Osteoblast (primary cell): ENCODE results near the gene PAPSS1. TPM values are rescaled to one million over a fixed set of nuclear protein-coding genes. Genes with fewer than 3 reads are reported as not detected.
"Not testable (repeated sequence)": the region's sequence is repeated elsewhere in the genome, so short reads cannot be mapped to it uniquely, and the experiment has no call there.

Experiments
- DNase-seq: peaks from one replicate; pipeline ENCODE4 v3.0.0; 2011; ENCODE audit warnings: low spot score, mixed read lengths; ENCODE audit not compliant: insufficient read length; ENCODE audit errors: missing footprints
- H2AFZ ChIP-seq: 2 replicates; pipeline ENCODE4 v1.6.0; 2011; ENCODE audit warnings: mild to moderate bottlenecking, low read length
- H3K27ac ChIP-seq: 2 replicates; pipeline ENCODE4 v1.5.1; 2011; ENCODE audit warnings: mild to moderate bottlenecking, low read depth, low read length, moderate library complexity
- H3K27me3 ChIP-seq: 2 replicates; pipeline ENCODE4 v1.6.0; 2012; ENCODE audit warnings: mild to moderate bottlenecking, control low read depth, inconsistent platforms, low read length, moderate library complexity; ENCODE audit not compliant: insufficient read depth
- H3K36me3 ChIP-seq: 2 replicates; pipeline ENCODE4 v1.5.1; 2011; ENCODE audit warnings: mild to moderate bottlenecking, low read length, control low read depth, moderate library complexity; ENCODE audit not compliant: insufficient read depth
- H3K4me1 ChIP-seq: 2 replicates; pipeline ENCODE4 v1.5.1; 2011; ENCODE audit warnings: mild to moderate bottlenecking, low read length, control low read depth, moderate library complexity; ENCODE audit not compliant: insufficient read depth
- H3K4me2 ChIP-seq: 2 replicates; pipeline ENCODE4 v1.6.0; 2011; ENCODE audit warnings: mild to moderate bottlenecking, low read length; ENCODE audit not compliant: insufficient read depth
- H3K4me3 ChIP-seq: fragments of 200-600 bp; sonication (generic); 3 replicates; pipeline ENCODE4 v1.5.1; 2012; ENCODE audit warnings: mild to moderate bottlenecking, low read length, inconsistent platforms; ENCODE audit not compliant: insufficient read depth
- H3K79me2 ChIP-seq: 2 replicates; pipeline ENCODE4 v1.6.0; 2012; ENCODE audit warnings: mild to moderate bottlenecking, low read length, control low read depth, inconsistent platforms; ENCODE audit not compliant: insufficient read depth
- H3K9me3 ChIP-seq: 2 replicates; pipeline ENCODE4 v1.5.1; 2011; ENCODE audit warnings: low read depth, low read length, control low read depth
- H4K20me1 ChIP-seq: 2 replicates; pipeline ENCODE4 v1.6.0; 2012; ENCODE audit warnings: mild to moderate bottlenecking, low read length, control low read depth; ENCODE audit not compliant: insufficient read depth
- total RNA-seq: library from RNA; depleted of rRNA; stranded (reverse); fragments of >200 nt; gene quantifications from 2 replicates; pipeline ENCODE4 v1.2.3, GENCODE V29; 2012
- TF ChIP-seq, protein P1 (sequence below): IDR thresholded peaks from 2 replicates; pipeline ENCODE4 v1.5.1; 2011; ENCODE audit warnings: mild to moderate bottlenecking, low read depth, low read length, moderate library complexity; ENCODE audit errors: extremely low read depth

PAPSS1 gene
- total RNA-seq, 1 donor, result 123 TPM

DNA sequence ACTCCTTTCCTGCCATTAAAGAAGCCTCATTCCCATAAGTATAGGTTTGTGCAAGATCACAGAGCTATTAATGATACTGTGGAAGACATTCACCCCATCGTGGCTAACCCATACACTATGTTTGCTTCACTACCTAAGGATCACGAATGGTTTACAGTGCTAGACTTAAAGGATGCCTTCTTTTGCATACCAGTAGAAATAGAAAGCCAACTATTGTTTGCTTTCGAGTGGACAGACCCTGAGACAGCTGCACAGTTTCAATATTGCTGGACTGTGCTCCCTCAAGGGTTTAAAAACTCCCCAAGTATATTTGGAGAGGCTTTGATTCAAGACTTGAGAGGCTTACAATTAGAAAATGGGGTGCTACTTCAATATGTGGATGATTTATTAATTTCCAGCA, 16.0 kb upstream of the PAPSS1 start:
- TF ChIP-seq, protein P1, sequence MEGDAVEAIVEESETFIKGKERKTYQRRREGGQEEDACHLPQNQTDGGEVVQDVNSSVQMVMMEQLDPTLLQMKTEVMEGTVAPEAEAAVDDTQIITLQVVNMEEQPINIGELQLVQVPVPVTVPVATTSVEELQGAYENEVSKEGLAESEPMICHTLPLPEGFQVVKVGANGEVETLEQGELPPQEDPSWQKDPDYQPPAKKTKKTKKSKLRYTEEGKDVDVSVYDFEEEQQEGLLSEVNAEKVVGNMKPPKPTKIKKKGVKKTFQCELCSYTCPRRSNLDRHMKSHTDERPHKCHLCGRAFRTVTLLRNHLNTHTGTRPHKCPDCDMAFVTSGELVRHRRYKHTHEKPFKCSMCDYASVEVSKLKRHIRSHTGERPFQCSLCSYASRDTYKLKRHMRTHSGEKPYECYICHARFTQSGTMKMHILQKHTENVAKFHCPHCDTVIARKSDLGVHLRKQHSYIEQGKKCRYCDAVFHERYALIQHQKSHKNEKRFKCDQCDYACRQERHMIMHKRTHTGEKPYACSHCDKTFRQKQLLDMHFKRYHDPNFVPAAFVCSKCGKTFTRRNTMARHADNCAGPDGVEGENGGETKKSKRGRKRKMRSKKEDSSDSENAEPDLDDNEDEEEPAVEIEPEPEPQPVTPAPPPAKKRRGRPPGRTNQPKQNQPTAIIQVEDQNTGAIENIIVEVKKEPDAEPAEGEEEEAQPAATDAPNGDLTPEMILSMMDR, result no peak
- H3K9me3 ChIP-seq, result no peaks in the 10 kb centered on the region
- H3K4me2 ChIP-seq, result no peak overlapping the region
- no peak for DNase-seq
- no peaks in the 10 kb centered on the region for H3K79me2 ChIP-seq
- H3K27me3 ChIP-seq, result no peaks in the 10 kb centered on the region
- no peaks in the 10 kb centered on the region for H3K36me3 ChIP-seq
- no peak overlapping the region for H2AFZ ChIP-seq
- H4K20me1 ChIP-seq, result no peaks in the 10 kb centered on the region
- no peak overlapping the region for H3K4me3 ChIP-seq
- no peak overlapping the region for H3K27ac ChIP-seq
- H3K4me1 ChIP-seq, result peaks cover 8% of the 10 kb centered on the region

GRCh38 chr4:107734120-107734519, 14.1 kb upstream of the PAPSS1 start:
- Histone ChIP-seq H3K79me2 (no peaks in the 10 kb centered on the region), H3K4me1 (no peaks in the 10 kb centered on the region)
- DNase-seq, result no peak

DNA sequence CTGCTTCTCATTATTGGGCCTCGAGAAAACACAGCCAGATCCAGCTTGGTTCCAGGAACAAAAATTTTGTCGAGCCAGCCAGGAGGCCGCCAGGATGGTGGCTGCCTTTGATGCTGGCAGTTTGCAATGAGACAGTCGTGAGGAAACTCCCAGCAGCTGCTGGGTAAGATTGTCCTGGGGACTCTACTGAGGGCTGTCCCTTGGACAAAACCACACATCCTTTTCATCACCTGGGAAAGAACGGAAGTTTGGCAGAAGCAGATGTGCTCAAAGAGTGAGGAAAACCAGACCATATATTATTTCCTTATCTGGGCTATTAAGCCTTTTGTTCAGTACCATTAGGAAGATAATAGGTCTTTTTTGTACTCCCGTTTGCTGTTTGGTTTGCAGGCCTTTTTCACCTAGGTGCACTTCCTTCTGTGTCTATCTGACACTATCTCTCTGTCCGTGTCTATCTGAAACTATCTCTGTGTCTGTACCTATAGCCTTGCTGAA, 13.4 kb upstream of the PAPSS1 start:
- TF ChIP-seq, protein P1, result no peak
- H2AFZ ChIP-seq, result no peak overlapping the region
- H3K4me2 ChIP-seq, result no peak overlapping the region

More at GRCh38 chr4:107734120-107734519, 14.1 kb upstream of the PAPSS1 start:
- Histone ChIP-seq H3K4me3 (no peak overlapping the region), H3K27me3 (no peaks in the 10 kb centered on the region), H3K9me3 (no peaks in the 10 kb centered on the region), H3K36me3 (no peaks in the 10 kb centered on the region), H3K27ac (no peak overlapping the region), H3K4me2 (no peak overlapping the region), H2AFZ (no peak overlapping the region), H4K20me1 (no peaks in the 10 kb centered on the region)
- TF ChIP-seq, protein P1, result peak; percentile 48

DNA sequence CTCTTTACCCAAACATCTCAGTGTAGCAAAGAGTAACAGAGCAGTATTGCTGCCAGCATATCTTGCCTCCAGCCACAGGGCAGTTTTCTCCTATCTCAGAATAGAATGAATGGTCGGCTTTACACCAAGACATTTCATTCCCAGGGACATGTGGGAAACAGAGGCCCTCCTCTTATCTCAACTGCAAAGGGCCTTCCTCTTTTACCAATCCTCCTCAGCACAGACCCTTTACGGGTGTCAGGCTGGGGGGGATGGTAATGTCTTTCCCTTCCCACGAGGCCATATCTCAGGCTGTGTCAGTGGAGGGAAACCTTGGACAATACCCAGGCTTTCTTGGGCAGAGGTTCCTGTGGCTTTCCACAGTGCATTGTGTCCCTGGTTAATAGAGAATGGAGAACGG, 9.0 kb upstream of the PAPSS1 start:
- H2AFZ ChIP-seq, result peak overlapping the region; percentile 41
- not testable (repeated sequence) for H3K27ac ChIP-seq, H3K79me2 ChIP-seq

More for the DNA sequence above, 13.4 kb upstream of the PAPSS1 start:
- H3K79me2 ChIP-seq, result no peaks in the 10 kb centered on the region
- no peak overlapping the region for H3K27ac ChIP-seq
- no peak for DNase-seq
- no peaks in the 10 kb centered on the region for H3K4me1 ChIP-seq
- no peaks in the 10 kb centered on the region for H3K9me3 ChIP-seq
- no peak overlapping the region for H3K4me3 ChIP-seq
- no peaks in the 10 kb centered on the region for H3K27me3 ChIP-seq
- no peaks in the 10 kb centered on the region for H3K36me3 ChIP-seq
- H4K20me1 ChIP-seq, result no peaks in the 10 kb centered on the region

DNA sequence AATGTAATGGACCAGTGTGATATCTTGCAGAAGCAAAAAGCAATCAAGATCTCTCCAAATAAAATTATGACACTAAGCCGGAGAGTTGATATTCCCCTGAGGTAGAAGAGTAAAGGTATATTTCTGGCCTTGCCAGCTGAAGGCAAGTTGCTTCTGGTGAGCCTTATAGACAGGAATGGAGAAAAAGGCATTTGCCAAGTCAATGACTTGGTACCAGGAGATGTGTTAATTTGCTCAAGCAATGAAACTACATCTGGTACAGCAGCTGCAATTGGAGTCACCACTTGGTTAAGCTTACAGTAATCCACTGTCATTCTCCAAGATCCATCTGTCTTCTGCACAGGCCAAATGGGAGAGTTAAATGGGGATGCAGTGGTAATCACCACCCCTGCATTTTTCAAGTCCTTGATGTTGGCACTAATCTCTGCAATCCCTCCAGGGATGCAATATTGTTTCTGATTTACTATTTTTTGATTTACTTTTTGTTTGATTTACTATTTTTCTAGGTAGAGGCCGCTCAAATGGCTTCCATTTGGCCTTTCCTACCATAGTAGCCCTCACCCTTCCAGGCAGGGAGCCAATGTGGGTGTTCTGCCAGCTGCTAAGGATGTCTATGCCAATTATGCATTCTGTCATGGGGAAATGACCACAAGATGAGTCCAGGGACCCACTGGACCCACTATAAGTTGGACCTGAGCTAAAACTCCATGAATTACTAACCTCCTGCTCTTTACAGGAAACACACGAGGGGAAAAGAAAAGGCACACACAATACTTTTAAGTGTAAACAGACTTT, 6.3 kb upstream of the PAPSS1 start:
- H3K9me3 ChIP-seq, H3K36me3 ChIP-seq, H4K20me1 ChIP-seq, H3K4me3 ChIP-seq, H3K4me1 ChIP-seq, H2AFZ ChIP-seq, H3K27me3 ChIP-seq, DNase-seq, H3K27ac ChIP-seq, H3K4me2 ChIP-seq, H3K79me2 ChIP-seq: not testable (repeated sequence)

More for the DNA sequence above, 9.0 kb upstream of the PAPSS1 start:
- H3K4me1 ChIP-seq, H3K36me3 ChIP-seq, H3K4me2 ChIP-seq, H3K27me3 ChIP-seq, H3K4me3 ChIP-seq, H3K9me3 ChIP-seq, H4K20me1 ChIP-seq, DNase-seq: not testable (repeated sequence)
